ENCODE results near the gene ELF5. TPM values are rescaled to one million over a fixed set of nuclear protein-coding genes. Genes with fewer than 3 reads are reported as not detected.

The ELF5 gene
- total RNA-seq, 1 donor: not detected

GRCh38 chr11:34502949-34503348 lies 10.6 kb downstream of the ELF5 start:
- H3K9me3 ChIP-seq (ENCODE audit: low read depth, low read length): no peaks in the 10 kb centered on the region
- H3K4me2 ChIP-seq (ENCODE audit: insufficient read depth, low read length): no peak overlapping the region
- H4K20me1 ChIP-seq (ENCODE audit: insufficient read depth, low read length): no peaks in the 10 kb centered on the region
- no peaks in the 10 kb centered on the region for H3K79me2 ChIP-seq (ENCODE audit: insufficient read depth, low read length)
- no peak overlapping the region for H2AFZ ChIP-seq (ENCODE audit: low read length)
- no peak overlapping the region for H3K27ac ChIP-seq (ENCODE audit: low read depth, low read length)
- TF ChIP-seq CTCF (IDR thresholded peaks at IDR 0.05; ENCODE audit: extremely low read depth, low read depth, low read length): peak; percentile 7
- DNase-seq (ENCODE audit: insufficient read length, low spot score, missing footprints): no peak
- no peaks in the 10 kb centered on the region for H3K27me3 ChIP-seq (ENCODE audit: insufficient read depth, low read length)
- no peak overlapping the region for H3K4me3 ChIP-seq (ENCODE audit: insufficient read depth, low read length)
- no peaks in the 10 kb centered on the region for H3K36me3 ChIP-seq (ENCODE audit: insufficient read depth, low read length)
- peaks cover 21% of the 10 kb centered on the region for H3K4me1 ChIP-seq (ENCODE audit: insufficient read depth, low read length)

GRCh38 chr11:34501949-34502348 lies 11.6 kb downstream of the ELF5 start:
- Histone ChIP-seq H2AFZ (ENCODE audit: low read length) (peak overlapping the region; percentile 62), H3K36me3 (ENCODE audit: insufficient read depth, low read length) (no peaks in the 10 kb centered on the region), H3K4me1 (ENCODE audit: insufficient read depth, low read length) (peaks cover 21% of the 10 kb centered on the region), H3K27me3 (ENCODE audit: insufficient read depth, low read length) (no peaks in the 10 kb centered on the region), H4K20me1 (ENCODE audit: insufficient read depth, low read length) (no peaks in the 10 kb centered on the region), H3K4me3 (ENCODE audit: insufficient read depth, low read length) (peak overlapping the region; percentile 15), H3K79me2 (ENCODE audit: insufficient read depth, low read length) (no peaks in the 10 kb centered on the region), H3K4me2 (ENCODE audit: insufficient read depth, low read length) (peak overlapping the region; percentile 66), H3K9me3 (ENCODE audit: low read depth, low read length) (no peaks in the 10 kb centered on the region), H3K27ac (ENCODE audit: low read depth, low read length) (peak overlapping the region; percentile 9)
- DNase-seq (ENCODE audit: insufficient read length, low spot score, missing footprints): no peak
- TF ChIP-seq CTCF (IDR thresholded peaks at IDR 0.05; ENCODE audit: extremely low read depth, low read depth, low read length): no peak

GRCh38 chr11:34501500-34501899 lies 12.1 kb downstream of the ELF5 start:
- peak overlapping the region; percentile 66 for H3K4me2 ChIP-seq (ENCODE audit: insufficient read depth, low read length)
- no peak for TF ChIP-seq CTCF (IDR thresholded peaks at IDR 0.05; ENCODE audit: extremely low read depth, low read depth, low read length)
- no peaks in the 10 kb centered on the region for H3K79me2 ChIP-seq (ENCODE audit: insufficient read depth, low read length)
- no peaks in the 10 kb centered on the region for H3K9me3 ChIP-seq (ENCODE audit: low read depth, low read length)
- no peaks in the 10 kb centered on the region for H4K20me1 ChIP-seq (ENCODE audit: insufficient read depth, low read length)
- H3K4me1 ChIP-seq (ENCODE audit: insufficient read depth, low read length): peaks cover 21% of the 10 kb centered on the region
- no peak overlapping the region for H3K4me3 ChIP-seq (ENCODE audit: insufficient read depth, low read length)
- no peaks in the 10 kb centered on the region for H3K36me3 ChIP-seq (ENCODE audit: insufficient read depth, low read length)
- peak overlapping the region; percentile 62 for H2AFZ ChIP-seq (ENCODE audit: low read length)
- DNase-seq (ENCODE audit: insufficient read length, low spot score, missing footprints): peak; percentile 87
- peak overlapping the region; percentile 9 for H3K27ac ChIP-seq (ENCODE audit: low read depth, low read length)
- H3K27me3 ChIP-seq (ENCODE audit: insufficient read depth, low read length): no peaks in the 10 kb centered on the region

GRCh38 chr11:34499719-34500500 lies 13.7 kb downstream of the ELF5 start:
- Histone ChIP-seq H3K9me3 (ENCODE audit: low read depth, low read length) (no peaks in the 10 kb centered on the region), H3K27ac (ENCODE audit: low read depth, low read length) (no peak overlapping the region), H2AFZ (ENCODE audit: low read length) (no peak overlapping the region), H3K36me3 (ENCODE audit: insufficient read depth, low read length) (no peaks in the 10 kb centered on the region), H3K4me3 (ENCODE audit: insufficient read depth, low read length) (no peak overlapping the region), H3K27me3 (ENCODE audit: insufficient read depth, low read length) (peaks cover 12% of the 10 kb centered on the region), H3K79me2 (ENCODE audit: insufficient read depth, low read length) (no peaks in the 10 kb centered on the region), H3K4me1 (ENCODE audit: insufficient read depth, low read length) (peaks cover 21% of the 10 kb centered on the region), H3K4me2 (ENCODE audit: insufficient read depth, low read length) (no peak overlapping the region), H4K20me1 (ENCODE audit: insufficient read depth, low read length) (no peaks in the 10 kb centered on the region)
- DNase-seq (ENCODE audit: insufficient read length, low spot score, missing footprints): no peak
- TF ChIP-seq CTCF (IDR thresholded peaks at IDR 0.05; ENCODE audit: extremely low read depth, low read depth, low read length): no peak
